ENCODE measurements around the gene PTP4A2.

PTP4A2 gene

GRCh38 chr1:31959521-31960340, 21.6 kb upstream of the PTP4A2 start:
- Histone ChIP-seq H3K4me3 (ENCODE audit: low read length, poor library complexity, severe bottlenecking) (no peak overlapping the region), H3K9me2 (replicated peaks; ENCODE audit: low read depth, low read length) (no peaks in the 10 kb centered on the region), H3K79me2 (ENCODE audit: insufficient read depth, low read length) (no peaks in the 10 kb centered on the region), H3K4me2 (ENCODE audit: low read depth, low read length, poor library complexity, severe bottlenecking) (no peak overlapping the region), H3K9ac (ENCODE audit: low read depth, low read length, poor library complexity, severe bottlenecking) (no peak overlapping the region), H3F3A (ENCODE audit: low read depth) (0 out of 2 replicates have a peak, but pooled peaks cover 10% of the 10 kb centered on the region), H3K27me3 (ENCODE audit: insufficient read depth, low read length, poor library complexity, severe bottlenecking) (no peaks in the 10 kb centered on the region), H3K36me3 (ENCODE audit: insufficient read depth, low read length) (no peaks in the 10 kb centered on the region), H3K9me3 (ENCODE audit: insufficient read depth, low read depth, low read length) (no peaks in the 10 kb centered on the region), H3K4me1 (ENCODE audit: insufficient read depth, low read length, poor library complexity, severe bottlenecking) (peaks cover 28% of the 10 kb centered on the region), H2AFZ (ENCODE audit: low read length) (no peak overlapping the region), H4K20me1 (ENCODE audit: insufficient read depth, low read length, poor library complexity, severe bottlenecking) (no peaks in the 10 kb centered on the region)
- TF ChIP-seq CTCF (conservative IDR thresholded peaks at IDR 0.05; ENCODE audit: low read length) (no peak), EZH2phosphoT487 (IDR thresholded peaks at IDR 0.05; ENCODE audit: borderline replicate concordance) (no peak)

GRCh38 chr1:31957701-31958674, 19.8 kb upstream of the PTP4A2 start:
- H2AFZ ChIP-seq (ENCODE audit: low read length): peak overlapping the region; percentile 53
- no peaks in the 10 kb centered on the region for H3K36me3 ChIP-seq (ENCODE audit: insufficient read depth, low read length)
- TF ChIP-seq EZH2phosphoT487 (IDR thresholded peaks at IDR 0.05; ENCODE audit: borderline replicate concordance) (no peak), CTCF (conservative IDR thresholded peaks at IDR 0.05; ENCODE audit: low read length) (no peak)
- H3K4me3 ChIP-seq (ENCODE audit: low read length, poor library complexity, severe bottlenecking): peak overlapping the region; percentile 34
- 0 out of 2 replicates have a peak, but pooled peaks cover 10% of the 10 kb centered on the region for H3F3A ChIP-seq (ENCODE audit: low read depth)
- H3K9me3 ChIP-seq (ENCODE audit: insufficient read depth, low read depth, low read length): no peaks in the 10 kb centered on the region
- H3K4me2 ChIP-seq (ENCODE audit: low read depth, low read length, poor library complexity, severe bottlenecking): peak overlapping the region; percentile 62
- no peaks in the 10 kb centered on the region for H3K9me2 ChIP-seq (replicated peaks; ENCODE audit: low read depth, low read length)
- no peaks in the 10 kb centered on the region for H3K27me3 ChIP-seq (ENCODE audit: insufficient read depth, low read length, poor library complexity, severe bottlenecking)
- H3K4me1 ChIP-seq (ENCODE audit: insufficient read depth, low read length, poor library complexity, severe bottlenecking): peaks cover 29% of the 10 kb centered on the region
- peak overlapping the region; percentile 35 for H3K9ac ChIP-seq (ENCODE audit: low read depth, low read length, poor library complexity, severe bottlenecking)
- H3K79me2 ChIP-seq (ENCODE audit: insufficient read depth, low read length): no peaks in the 10 kb centered on the region
- no peaks in the 10 kb centered on the region for H4K20me1 ChIP-seq (ENCODE audit: insufficient read depth, low read length, poor library complexity, severe bottlenecking)

GRCh38 chr1:31955917-31956736, 18.0 kb upstream of the PTP4A2 start:
- Histone ChIP-seq H3K4me1 (ENCODE audit: insufficient read depth, low read length, poor library complexity, severe bottlenecking) (peaks cover 45% of the 10 kb centered on the region), H3K79me2 (ENCODE audit: insufficient read depth, low read length) (no peaks in the 10 kb centered on the region), H3K4me3 (ENCODE audit: low read length, poor library complexity, severe bottlenecking) (peak overlapping the region; percentile 55), H3K4me2 (ENCODE audit: low read depth, low read length, poor library complexity, severe bottlenecking) (peak overlapping the region; percentile 85), H3K36me3 (ENCODE audit: insufficient read depth, low read length) (no peaks in the 10 kb centered on the region), H3K9me2 (replicated peaks; ENCODE audit: low read depth, low read length) (no peaks in the 10 kb centered on the region), H4K20me1 (ENCODE audit: insufficient read depth, low read length, poor library complexity, severe bottlenecking) (no peaks in the 10 kb centered on the region), H3K27me3 (ENCODE audit: insufficient read depth, low read length, poor library complexity, severe bottlenecking) (no peaks in the 10 kb centered on the region), H3K9ac (ENCODE audit: low read depth, low read length, poor library complexity, severe bottlenecking) (peak overlapping the region; percentile 67), H3K9me3 (ENCODE audit: insufficient read depth, low read depth, low read length) (no peaks in the 10 kb centered on the region), H2AFZ (ENCODE audit: low read length) (no peak overlapping the region), H3F3A (ENCODE audit: low read depth) (peaks cover 12% of the 10 kb centered on the region; the same call in 1 of the 2 replicates)
- TF ChIP-seq CTCF (conservative IDR thresholded peaks at IDR 0.05; ENCODE audit: low read length) (peak; percentile 47; the same call in 1 of the 2 replicates), EZH2phosphoT487 (IDR thresholded peaks at IDR 0.05; ENCODE audit: borderline replicate concordance) (no peak)
